ENCODE results near the gene ITGA8.

The ITGA8 gene

DNA sequence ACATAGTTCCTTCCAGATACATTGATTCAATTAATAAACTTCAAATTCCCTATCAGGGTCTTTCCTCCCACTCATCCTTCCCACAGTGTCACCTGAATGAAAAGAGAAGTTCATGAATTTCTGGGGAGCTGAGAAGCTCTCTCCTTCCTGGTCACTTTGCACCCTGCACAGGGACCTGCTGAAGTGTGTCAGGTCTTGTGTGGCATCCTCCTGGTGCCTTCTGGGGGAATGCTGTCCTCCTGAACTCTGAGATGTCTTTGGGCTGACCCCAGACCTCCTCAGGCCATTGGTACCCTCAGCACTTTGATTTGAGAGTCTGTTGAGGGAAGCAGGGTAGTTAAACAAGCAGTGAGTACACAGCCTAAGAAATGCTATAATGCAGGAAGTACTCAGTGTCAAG is 39.5 kb upstream of the ITGA8 start:
- no peak overlapping the region for H3K4me3 ChIP-seq (replicated peaks; ENCODE audit: low read depth, low read length)
- H3K36me3 ChIP-seq (ENCODE audit: control insufficient read depth, insufficient read depth, low read length): no peaks in the 10 kb centered on the region
- TF ChIP-seq, protein P1, sequence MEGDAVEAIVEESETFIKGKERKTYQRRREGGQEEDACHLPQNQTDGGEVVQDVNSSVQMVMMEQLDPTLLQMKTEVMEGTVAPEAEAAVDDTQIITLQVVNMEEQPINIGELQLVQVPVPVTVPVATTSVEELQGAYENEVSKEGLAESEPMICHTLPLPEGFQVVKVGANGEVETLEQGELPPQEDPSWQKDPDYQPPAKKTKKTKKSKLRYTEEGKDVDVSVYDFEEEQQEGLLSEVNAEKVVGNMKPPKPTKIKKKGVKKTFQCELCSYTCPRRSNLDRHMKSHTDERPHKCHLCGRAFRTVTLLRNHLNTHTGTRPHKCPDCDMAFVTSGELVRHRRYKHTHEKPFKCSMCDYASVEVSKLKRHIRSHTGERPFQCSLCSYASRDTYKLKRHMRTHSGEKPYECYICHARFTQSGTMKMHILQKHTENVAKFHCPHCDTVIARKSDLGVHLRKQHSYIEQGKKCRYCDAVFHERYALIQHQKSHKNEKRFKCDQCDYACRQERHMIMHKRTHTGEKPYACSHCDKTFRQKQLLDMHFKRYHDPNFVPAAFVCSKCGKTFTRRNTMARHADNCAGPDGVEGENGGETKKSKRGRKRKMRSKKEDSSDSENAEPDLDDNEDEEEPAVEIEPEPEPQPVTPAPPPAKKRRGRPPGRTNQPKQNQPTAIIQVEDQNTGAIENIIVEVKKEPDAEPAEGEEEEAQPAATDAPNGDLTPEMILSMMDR (IDR thresholded peaks at IDR 0.05; ENCODE audit: insufficient read depth, low read length, poor library complexity, severe bottlenecking): no peak

GRCh38 chr10:15758618-15759017 is 38.9 kb upstream of the ITGA8 start:
- no peak overlapping the region for H3K4me3 ChIP-seq (replicated peaks; ENCODE audit: low read depth, low read length)
- H3K36me3 ChIP-seq (ENCODE audit: control insufficient read depth, insufficient read depth, low read length): no peaks in the 10 kb centered on the region
- TF ChIP-seq, protein P1 (IDR thresholded peaks at IDR 0.05; ENCODE audit: insufficient read depth, low read length, poor library complexity, severe bottlenecking): no peak
- no peaks in the 10 kb centered on the region for H3K27me3 ChIP-seq (replicated peaks; ENCODE audit: control insufficient read depth, insufficient read depth, low read length)
- DNase-seq (ENCODE audit: extremely low read depth, insufficient read length): no peak

More for the DNA sequence above, 39.5 kb upstream of the ITGA8 start:
- no peak for DNase-seq (ENCODE audit: extremely low read depth, insufficient read length)
- no peaks in the 10 kb centered on the region for H3K27me3 ChIP-seq (replicated peaks; ENCODE audit: control insufficient read depth, insufficient read depth, low read length)

DNA sequence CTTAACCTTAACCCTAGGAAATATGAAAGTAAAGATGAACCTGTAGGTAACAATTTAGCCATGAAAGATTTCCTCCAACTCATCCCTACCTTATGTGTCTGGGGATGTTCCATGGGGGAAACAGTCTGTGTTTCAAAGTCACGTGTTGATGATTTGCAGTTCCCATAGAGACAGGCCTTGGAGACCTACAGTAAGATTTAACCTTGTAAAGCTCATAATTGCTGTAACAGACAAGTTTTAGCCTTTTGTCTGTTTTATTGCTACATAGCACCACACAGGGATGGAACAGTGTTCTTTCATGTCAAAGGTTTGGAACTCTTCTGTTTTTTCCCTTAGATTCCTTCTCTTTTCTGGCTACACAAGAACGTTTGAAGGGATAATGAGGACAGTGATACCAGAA is 35.2 kb upstream of the ITGA8 start:
- DNase-seq (ENCODE audit: extremely low read depth, insufficient read length): no peak
- Histone ChIP-seq H3K27me3 (replicated peaks; ENCODE audit: control insufficient read depth, insufficient read depth, low read length) (no peaks in the 10 kb centered on the region), H3K4me3 (replicated peaks; ENCODE audit: low read depth, low read length) (no peak overlapping the region), H3K36me3 (ENCODE audit: control insufficient read depth, insufficient read depth, low read length) (no peaks in the 10 kb centered on the region)
- TF ChIP-seq, protein P1 (IDR thresholded peaks at IDR 0.05; ENCODE audit: insufficient read depth, low read length, poor library complexity, severe bottlenecking): no peak

DNA sequence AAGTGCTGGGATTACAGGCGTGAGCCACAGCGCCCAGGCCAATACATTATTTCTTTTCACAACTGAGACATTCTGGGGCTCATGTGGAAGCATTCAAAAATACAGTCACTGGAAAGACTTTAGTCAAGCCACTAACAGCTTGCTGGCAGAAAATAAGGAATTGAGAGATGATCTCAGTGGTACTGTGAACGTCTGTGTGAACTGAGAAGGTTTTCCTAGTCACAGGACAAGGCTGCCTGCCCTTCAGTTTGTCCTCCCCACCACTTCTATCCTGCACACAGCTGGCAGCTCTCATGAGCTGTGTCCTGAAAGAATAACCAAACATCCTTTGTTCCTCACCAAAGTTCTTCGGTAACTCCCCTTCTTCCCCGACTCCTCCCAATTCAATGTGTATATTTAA is 31.3 kb upstream of the ITGA8 start:
- Histone ChIP-seq H3K36me3 (ENCODE audit: control insufficient read depth, insufficient read depth, low read length) (no peaks in the 10 kb centered on the region), H3K4me3 (replicated peaks; ENCODE audit: low read depth, low read length) (no peak overlapping the region), H3K27me3 (replicated peaks; ENCODE audit: control insufficient read depth, insufficient read depth, low read length) (0 out of 2 replicates have a peak, but pooled peaks cover 1% of the 10 kb centered on the region)
- TF ChIP-seq, protein P1 (IDR thresholded peaks at IDR 0.05; ENCODE audit: insufficient read depth, low read length, poor library complexity, severe bottlenecking): no peak
- DNase-seq (ENCODE audit: extremely low read depth, insufficient read length): no peak

DNA sequence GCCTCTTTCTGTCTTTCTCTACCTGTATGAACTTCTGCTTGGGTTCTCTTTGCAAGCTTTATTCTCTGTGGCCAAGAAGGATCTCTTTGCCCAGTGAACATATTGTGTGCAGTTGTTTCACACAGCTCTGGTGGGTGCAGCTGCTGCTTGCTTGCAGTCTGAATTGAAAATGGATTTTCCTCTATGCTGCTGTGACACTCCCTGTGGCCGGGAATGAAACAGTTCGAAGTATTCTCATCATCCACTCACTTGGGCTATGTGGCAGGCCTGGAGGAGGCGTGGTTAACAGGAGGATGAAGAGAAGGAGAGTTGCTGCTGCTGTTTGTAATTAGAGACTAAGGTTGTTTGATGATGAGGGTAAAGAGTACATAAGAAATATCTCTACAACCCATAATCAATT is 28.4 kb upstream of the ITGA8 start:
- no peak for DNase-seq (ENCODE audit: extremely low read depth, insufficient read length)
- Histone ChIP-seq H3K4me3 (replicated peaks; ENCODE audit: low read depth, low read length) (no peak overlapping the region), H3K27me3 (replicated peaks; ENCODE audit: control insufficient read depth, insufficient read depth, low read length) (0 out of 2 replicates have a peak, but pooled peaks cover 1% of the 10 kb centered on the region), H3K36me3 (ENCODE audit: control insufficient read depth, insufficient read depth, low read length) (no peaks in the 10 kb centered on the region)
- TF ChIP-seq, protein P1 (IDR thresholded peaks at IDR 0.05; ENCODE audit: insufficient read depth, low read length, poor library complexity, severe bottlenecking): no peak

DNA sequence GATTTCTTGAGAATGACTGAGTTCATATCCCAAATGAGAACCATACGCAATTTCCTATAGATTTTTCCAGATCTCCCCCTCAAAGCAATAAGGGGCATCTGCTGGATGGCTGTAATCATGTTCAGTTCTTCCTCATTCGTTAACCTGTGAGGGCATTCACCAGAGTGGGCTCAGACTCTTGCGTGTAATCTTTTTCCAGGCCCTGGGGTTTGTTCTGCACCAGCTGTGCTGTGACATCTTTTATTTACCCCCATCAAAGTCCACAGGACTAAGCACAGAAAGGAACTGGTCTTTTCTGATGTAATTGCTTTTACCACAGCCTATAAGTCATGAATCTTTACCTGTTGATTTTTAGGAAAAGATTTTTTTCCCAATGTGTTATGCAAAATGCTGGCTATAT is 27.9 kb upstream of the ITGA8 start:
- no peaks in the 10 kb centered on the region for H3K36me3 ChIP-seq (ENCODE audit: control insufficient read depth, insufficient read depth, low read length)
- TF ChIP-seq, protein P1 (IDR thresholded peaks at IDR 0.05; ENCODE audit: insufficient read depth, low read length, poor library complexity, severe bottlenecking): no peak
- H3K4me3 ChIP-seq (replicated peaks; ENCODE audit: low read depth, low read length): no peak overlapping the region
- DNase-seq (ENCODE audit: extremely low read depth, insufficient read length): no peak
- H3K27me3 ChIP-seq (replicated peaks; ENCODE audit: control insufficient read depth, insufficient read depth, low read length): 0 out of 2 replicates have a peak, but pooled peaks cover 1% of the 10 kb centered on the region

Data from GM06990 (cell line).